ENCODE results near the gene NGFR.

NGFR gene

GRCh38 chr17:49469831-49470810 is 25.0 kb upstream of the NGFR start:
- DNase-seq: no peak
- H3K9ac ChIP-seq (ENCODE audit: low read length): no peak overlapping the region
- H3F3A ChIP-seq (ENCODE audit: insufficient read depth, low read length): no peaks in the 10 kb centered on the region
- H3K27ac ChIP-seq (ENCODE audit: low read length): no peak overlapping the region
- H4K20me1 ChIP-seq (ENCODE audit: insufficient read depth, low read length): no peaks in the 10 kb centered on the region
- H3K9me3 ChIP-seq (replicated peaks; ENCODE audit: insufficient read depth, low read length): no peaks in the 10 kb centered on the region
- no peak overlapping the region for H3K4me3 ChIP-seq (ENCODE audit: low read length)
- no peak overlapping the region for H3K4me2 ChIP-seq (ENCODE audit: low read depth, low read length)
- no peaks in the 10 kb centered on the region for H3K79me2 ChIP-seq (ENCODE audit: low read length)
- H3K9me2 ChIP-seq (replicated peaks; ENCODE audit: insufficient read depth, low read length): no peaks in the 10 kb centered on the region
- no peaks in the 10 kb centered on the region for H3K4me1 ChIP-seq (ENCODE audit: low read length)
- no peaks in the 10 kb centered on the region for H3K36me3 ChIP-seq (replicated peaks; ENCODE audit: insufficient read depth, low read length)
- no peak overlapping the region for H2AFZ ChIP-seq (ENCODE audit: low read length)
- no peak for TF ChIP-seq EZH2 (optimal IDR thresholded peaks at IDR 0.05; ENCODE audit: low read depth, low read length)
- H3K27me3 ChIP-seq (replicated peaks; ENCODE audit: insufficient read depth, low read length): peaks cover 98% of the 10 kb centered on the region

GRCh38 chr17:49471089-49471683 is 23.9 kb upstream of the NGFR start:
- Histone ChIP-seq H3K27ac (ENCODE audit: low read length) (no peak overlapping the region), H3K4me3 (ENCODE audit: low read length) (no peak overlapping the region)
- TF ChIP-seq EZH2 (optimal IDR thresholded peaks at IDR 0.05; ENCODE audit: low read depth, low read length): no peak

GRCh38 chr17:49471769-49472168 is 23.3 kb upstream of the NGFR start:
- no peak for DNase-seq
- H2AFZ ChIP-seq (ENCODE audit: low read length): no peak overlapping the region
- no peaks in the 10 kb centered on the region for H3K9me3 ChIP-seq (replicated peaks; ENCODE audit: insufficient read depth, low read length)
- no peak overlapping the region for H3K27ac ChIP-seq (ENCODE audit: low read length)
- H4K20me1 ChIP-seq (ENCODE audit: insufficient read depth, low read length): no peaks in the 10 kb centered on the region
- H3K4me3 ChIP-seq (ENCODE audit: low read length): no peak overlapping the region
- no peaks in the 10 kb centered on the region for H3K36me3 ChIP-seq (replicated peaks; ENCODE audit: insufficient read depth, low read length)
- H3K9me2 ChIP-seq (replicated peaks; ENCODE audit: insufficient read depth, low read length): no peaks in the 10 kb centered on the region
- no peak for TF ChIP-seq CTCF (IDR thresholded peaks at IDR 0.05; ENCODE audit: low read length)
- no peak for TF ChIP-seq EZH2 (optimal IDR thresholded peaks at IDR 0.05; ENCODE audit: low read depth, low read length)
- TF ChIP-seq EZH2phosphoT487 (IDR thresholded peaks at IDR 0.05; ENCODE audit: low read length): no peak
- H3K27me3 ChIP-seq (replicated peaks; ENCODE audit: insufficient read depth, low read length): peaks cover 95% of the 10 kb centered on the region
- H3K4me1 ChIP-seq (ENCODE audit: low read length): no peaks in the 10 kb centered on the region
- H3K9ac ChIP-seq (ENCODE audit: low read length): no peak overlapping the region
- H3K4me2 ChIP-seq (ENCODE audit: low read depth, low read length): no peak overlapping the region
- H3F3A ChIP-seq (ENCODE audit: insufficient read depth, low read length): no peaks in the 10 kb centered on the region
- no peaks in the 10 kb centered on the region for H3K79me2 ChIP-seq (ENCODE audit: low read length)

More at GRCh38 chr17:49471089-49471683, 23.9 kb upstream of the NGFR start:
- no peaks in the 10 kb centered on the region for H4K20me1 ChIP-seq (ENCODE audit: insufficient read depth, low read length)
- peaks cover 97% of the 10 kb centered on the region for H3K27me3 ChIP-seq (replicated peaks; ENCODE audit: insufficient read depth, low read length)
- no peak overlapping the region for H2AFZ ChIP-seq (ENCODE audit: low read length)
- H3K4me1 ChIP-seq (ENCODE audit: low read length): no peaks in the 10 kb centered on the region
- no peak overlapping the region for H3K9ac ChIP-seq (ENCODE audit: low read length)
- no peaks in the 10 kb centered on the region for H3K79me2 ChIP-seq (ENCODE audit: low read length)
- no peaks in the 10 kb centered on the region for H3K9me2 ChIP-seq (replicated peaks; ENCODE audit: insufficient read depth, low read length)
- H3K9me3 ChIP-seq (replicated peaks; ENCODE audit: insufficient read depth, low read length): no peaks in the 10 kb centered on the region
- no peak for DNase-seq
- no peak overlapping the region for H3K4me2 ChIP-seq (ENCODE audit: low read depth, low read length)
- no peaks in the 10 kb centered on the region for H3K36me3 ChIP-seq (replicated peaks; ENCODE audit: insufficient read depth, low read length)
- no peaks in the 10 kb centered on the region for H3F3A ChIP-seq (ENCODE audit: insufficient read depth, low read length)

GRCh38 chr17:49472527-49472926 is 22.6 kb upstream of the NGFR start:
- H3K9me2 ChIP-seq (replicated peaks; ENCODE audit: insufficient read depth, low read length): no peaks in the 10 kb centered on the region
- no peak overlapping the region for H3K4me3 ChIP-seq (ENCODE audit: low read length)

More at GRCh38 chr17:49472527-49472926, 22.6 kb upstream of the NGFR start:
- no peak overlapping the region for H2AFZ ChIP-seq (ENCODE audit: low read length)
- no peak overlapping the region for H3K27ac ChIP-seq (ENCODE audit: low read length)
- TF ChIP-seq EZH2phosphoT487 (IDR thresholded peaks at IDR 0.05; ENCODE audit: low read length) (no peak), CTCF (IDR thresholded peaks at IDR 0.05; ENCODE audit: low read length) (no peak), EZH2 (optimal IDR thresholded peaks at IDR 0.05; ENCODE audit: low read depth, low read length) (no peak)
- H3K27me3 ChIP-seq (replicated peaks; ENCODE audit: insufficient read depth, low read length): peaks cover 93% of the 10 kb centered on the region
- no peaks in the 10 kb centered on the region for H3K9me3 ChIP-seq (replicated peaks; ENCODE audit: insufficient read depth, low read length)
- H3F3A ChIP-seq (ENCODE audit: insufficient read depth, low read length): no peaks in the 10 kb centered on the region
- H3K36me3 ChIP-seq (replicated peaks; ENCODE audit: insufficient read depth, low read length): no peaks in the 10 kb centered on the region
- H3K4me1 ChIP-seq (ENCODE audit: low read length): no peaks in the 10 kb centered on the region
- no peak overlapping the region for H3K4me2 ChIP-seq (ENCODE audit: low read depth, low read length)
- H4K20me1 ChIP-seq (ENCODE audit: insufficient read depth, low read length): no peaks in the 10 kb centered on the region
- H3K9ac ChIP-seq (ENCODE audit: low read length): no peak overlapping the region
- no peaks in the 10 kb centered on the region for H3K79me2 ChIP-seq (ENCODE audit: low read length)
- no peak for DNase-seq
